Measurements from ENCODE around the gene NAA38. TPM values are rescaled to one million over a fixed set of nuclear protein-coding genes. Genes with fewer than 3 reads are reported as not detected.

Gene NAA38
- total and polyA plus RNA-seq, 2 donors (not counting 1 experiment from before 2014, with no cell fraction given), result 20.0 to 80.5 TPM

- POLR2A ChIA-PET, result no interaction called here
- H3K36me3 ChIP-seq (replicated peaks in 1 of 2; ENCODE audit: control extremely low read depth in 1 of 2, control insufficient read depth in 1 of 2, extremely low read depth in 1 of 2, insufficient read depth in 2 of 2, low read length in 1 of 2), result peaks cover 0 to under 1% of the 10 kb centered on the region in 2 experiments
- CTCF ChIA-PET, result interaction anchor here (0.5 to 8.1 kb wide), 5 partner anchors 26 to 1704 kb away, joined by 3 to 144 read pairs (median 4); no protein-coding TSS in a partner anchor
Measured at GRCh38 chr17:7858522-7858810, 1.1 kb upstream of the NAA38 start.

More at GRCh38 chr17:7858522-7858810, 1.1 kb upstream of the NAA38 start:
- Histone ChIP-seq H3K79me2 (ENCODE audit: control insufficient read depth, insufficient read depth, low read length) (peaks cover 9% of the 10 kb centered on the region), H3K9ac (ENCODE audit: low read length) (peak overlapping the region; percentile 82), H3K27me3 (replicated peaks in 1 of 4; ENCODE audit: control extremely low read depth in 1 of 4, control insufficient read depth in 3 of 4, insufficient read depth in 4 of 4, low read length in 3 of 4) (no peaks in the 10 kb centered on the region), H4K20me1 (ENCODE audit: control insufficient read depth, insufficient read depth, low read length, poor library complexity, severe bottlenecking) (peaks cover 10% of the 10 kb centered on the region), H3K9me3 (ENCODE audit: control extremely low read depth in 1 of 3, control insufficient read depth in 2 of 3, insufficient read depth in 1 of 3, low read length in 2 of 3) (no peaks in the 10 kb centered on the region), H2AFZ (ENCODE audit: insufficient read depth, low read depth, low read length, poor library complexity, severe bottlenecking) (peak overlapping the region; percentile 87), H3K4me1 (ENCODE audit: control insufficient read depth in 2 of 2, insufficient read depth in 2 of 2, low read length in 2 of 2) (peaks cover 20 to 36% of the 10 kb centered on the region in 2 donors), H3K4me3 (ENCODE audit: control extremely low read depth in 1 of 5, extremely low read depth in 1 of 5, insufficient read depth in 1 of 5, low read depth in 2 of 5, low read length in 4 of 5) (peak overlapping the region; percentile 57 to 92 (median 85)), H3K27ac (ENCODE audit: low read length in 2 of 2) (peak overlapping the region; percentile 85 to 90), H3K4me2 (replicated peaks; ENCODE audit: low read depth, low read length, poor library complexity, severe bottlenecking) (peak overlapping the region; percentile 83)
- peaks cover 8% of the 10 kb centered on the region for H3K4me1 Mint-ChIP-seq
- no peaks in the 10 kb centered on the region for H3K27me3 Mint-ChIP-seq
- intact Hi-C loops (cut with micrococcal nuclease), result loop anchor here (5.0 kb wide), 4 partner anchors 59 to 606 kb away; partner anchors contain the start of genes CTDNEP1, ELP5, RNF227 and TP53
- TF ChIP-seq CTCF (IDR thresholded peaks at IDR 0.05) (no peak), EZH2 (IDR thresholded peaks at IDR 0.05; ENCODE audit: borderline replicate concordance, insufficient read depth, low read depth, low read length, poor library complexity, severe bottlenecking) (no peak)
- no peaks in the 10 kb centered on the region for H3K9me3 Mint-ChIP-seq (ENCODE audit: insufficient read depth)
- peak overlapping the region; percentile 66 for H3K27ac Mint-ChIP-seq
- 78% methylated on average over 17 of the region's 20 CpGs for WGBS (ENCODE audit: insufficient coverage)
- no peak overlapping the region for H3K4me3 Mint-ChIP-seq
- ATAC-seq (ENCODE audit: low read depth), result no peak
- DNase-seq, result peak; percentile 73

All from B cell (primary cell).